ENCODE measurements around the gene SLC49A3.

DNA sequence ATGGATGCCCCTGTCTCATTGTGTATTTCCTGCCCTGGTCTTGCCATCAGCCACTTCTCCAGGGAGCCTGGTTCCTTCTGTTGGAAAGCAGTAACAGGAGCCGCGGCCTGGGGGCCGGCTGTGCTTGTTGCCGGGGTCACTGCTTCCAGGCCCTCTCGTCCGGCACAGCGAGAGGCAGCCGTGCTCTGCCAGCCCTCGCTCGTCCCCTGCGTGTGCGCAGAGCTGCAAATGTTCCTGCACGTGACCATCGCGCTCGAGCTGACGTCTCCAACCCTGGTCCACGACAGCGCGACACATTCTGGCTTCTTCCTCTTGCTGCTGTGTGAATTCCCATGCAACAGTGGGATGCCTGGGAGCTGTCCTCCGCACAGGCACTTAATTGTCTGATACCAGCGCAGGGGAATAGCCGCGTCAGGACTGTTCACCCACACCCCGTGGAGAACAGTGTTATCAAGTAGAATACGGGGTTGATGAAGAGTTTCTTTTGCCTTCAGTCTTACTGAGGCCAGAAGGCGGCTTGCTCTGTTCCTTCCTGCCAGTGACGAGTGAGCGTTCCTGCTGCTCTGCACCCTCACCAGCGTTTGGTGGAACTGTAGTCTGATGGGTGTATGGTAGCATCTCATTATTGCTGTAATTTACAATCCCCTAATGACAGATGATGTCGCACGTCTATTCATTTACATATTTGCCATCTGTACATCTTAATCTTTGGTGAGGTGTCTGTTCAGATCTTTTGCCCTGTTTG is 51.2 kb downstream of the SLC49A3 start:
- TF ChIP-seq, protein P1, sequence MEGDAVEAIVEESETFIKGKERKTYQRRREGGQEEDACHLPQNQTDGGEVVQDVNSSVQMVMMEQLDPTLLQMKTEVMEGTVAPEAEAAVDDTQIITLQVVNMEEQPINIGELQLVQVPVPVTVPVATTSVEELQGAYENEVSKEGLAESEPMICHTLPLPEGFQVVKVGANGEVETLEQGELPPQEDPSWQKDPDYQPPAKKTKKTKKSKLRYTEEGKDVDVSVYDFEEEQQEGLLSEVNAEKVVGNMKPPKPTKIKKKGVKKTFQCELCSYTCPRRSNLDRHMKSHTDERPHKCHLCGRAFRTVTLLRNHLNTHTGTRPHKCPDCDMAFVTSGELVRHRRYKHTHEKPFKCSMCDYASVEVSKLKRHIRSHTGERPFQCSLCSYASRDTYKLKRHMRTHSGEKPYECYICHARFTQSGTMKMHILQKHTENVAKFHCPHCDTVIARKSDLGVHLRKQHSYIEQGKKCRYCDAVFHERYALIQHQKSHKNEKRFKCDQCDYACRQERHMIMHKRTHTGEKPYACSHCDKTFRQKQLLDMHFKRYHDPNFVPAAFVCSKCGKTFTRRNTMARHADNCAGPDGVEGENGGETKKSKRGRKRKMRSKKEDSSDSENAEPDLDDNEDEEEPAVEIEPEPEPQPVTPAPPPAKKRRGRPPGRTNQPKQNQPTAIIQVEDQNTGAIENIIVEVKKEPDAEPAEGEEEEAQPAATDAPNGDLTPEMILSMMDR (conservative IDR thresholded peaks at IDR 0.05; ENCODE audit: low read depth, low read length), result no peak
- TF ChIP-seq EZH2 (IDR thresholded peaks at IDR 0.05; ENCODE audit: low read length, unreplicated experiment), result no peak
